ENCODE measurements around the gene HAUS2.

- TF ChIP-seq EZH2 (IDR thresholded peaks at IDR 0.05; ENCODE audit: insufficient read depth, low read length): no peak
- no peak for TF ChIP-seq CTCF (IDR thresholded peaks at IDR 0.05; ENCODE audit: insufficient read depth, low read depth, low read length)
Observed at GRCh38 chr15:42584031-42584765, 35.6 kb downstream of the HAUS2 start.
